Measurements from ENCODE around the gene NTNG1. TPM values are rescaled to one million over a fixed set of nuclear protein-coding genes. Genes with fewer than 3 reads are reported as not detected.

Gene NTNG1
- total and polyA plus RNA-seq, 2 of the 13 experiments (the other 11 are each of a cell fraction or from before 2014, with no cell fraction given) = not detected

DNA sequence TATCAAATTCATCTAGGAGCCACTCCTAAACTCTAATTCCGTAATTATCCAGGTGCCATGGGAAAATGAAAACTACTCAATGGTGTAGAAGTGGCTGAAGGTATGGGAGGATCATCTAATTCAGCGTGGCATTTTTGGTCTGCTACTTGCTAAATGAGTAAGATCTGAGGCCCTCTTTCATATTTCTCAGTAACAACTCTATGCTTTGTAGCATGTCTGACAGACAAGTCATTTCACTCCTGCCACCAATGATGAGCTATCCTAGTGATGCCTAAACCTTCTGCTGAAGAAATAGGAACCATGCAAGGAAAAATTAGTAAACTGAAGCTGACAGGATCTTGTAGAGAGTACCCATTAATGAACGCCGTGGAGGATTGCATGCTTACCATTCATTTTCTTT lies 145.3 kb downstream of the NTNG1 start (continued):
- TF ChIP-seq CHCHD3 (CRISPR knock-in tag; IDR thresholded peaks at IDR 0.05) (no peak), PHF8 (CRISPR knock-in tag; IDR thresholded peaks at IDR 0.05) (no peak), NFYC (CRISPR knock-in tag; IDR thresholded peaks at IDR 0.05) (no peak)

GRCh38 chr1:107291987-107292386 lies 151.1 kb downstream of the NTNG1 start:
- Histone ChIP-seq H3K36me3 (replicated peaks in 1 of 2; ENCODE audit: control insufficient read depth in 1 of 2, insufficient read depth in 2 of 2, low read length in 2 of 2) (no peaks in the 10 kb centered on the region), H3K4me3 (replicated peaks in 1 of 3; ENCODE audit: insufficient read depth in 1 of 3, low read depth in 2 of 3, low read length in 3 of 3) (no peak overlapping the region), H2AFZ (ENCODE audit: low read length) (no peak overlapping the region), H3K9me3 (ENCODE audit: low read length) (no peaks in the 10 kb centered on the region), H3K79me2 (ENCODE audit: insufficient read depth, low read length) (no peaks in the 10 kb centered on the region), H3K27me3 (ENCODE audit: control insufficient read depth in 1 of 2, insufficient read depth in 2 of 2, low read length in 2 of 2) (no peaks in the 10 kb centered on the region), H4K20me1 (ENCODE audit: insufficient read depth, low read length) (no peaks in the 10 kb centered on the region), H3K4me2 (ENCODE audit: low read depth, low read length) (no peak overlapping the region), H3K4me1 (ENCODE audit: insufficient read depth, low read length) (no peaks in the 10 kb centered on the region), H3K9ac (ENCODE audit: insufficient read depth, low read depth, low read length) (no peak overlapping the region), H3K27ac (ENCODE audit: extremely low read length, insufficient read depth, low read length) (no peak overlapping the region)
- in situ Hi-C loops (cut with HindIII; ENCODE audit: extremely low pct_ligation_motif_present, low pct_unique_long_range_greater_than_20kb) = no loop called here
- intact Hi-C loops (cut with micrococcal nuclease; ENCODE audit: unreplicated experiment) = no loop called here
- ATAC-seq = no peak
- CTCF ChIA-PET (ENCODE audit: low intra/inter-chr PET ratio, low total read pairs) = no interaction called here
- 72% methylated on average over 5 of the region's 5 CpGs for WGBS (ENCODE audit: low lambda C conversion rate)
- no TSS peak for BruUV-seq (replicated peaks)
- POLR2A ChIA-PET = no interaction called here
- FAIRE-seq = no peak
- no peak for DNase-seq (ENCODE audit: low spot score)
- TF ChIP-seq ZNF704 (CRISPR knock-in tag; IDR thresholded peaks at IDR 0.05; ENCODE audit: borderline replicate concordance) (no peak), ZFY (CRISPR knock-in tag; IDR thresholded peaks at IDR 0.05) (no peak), ZNF451 (CRISPR knock-in tag; IDR thresholded peaks at IDR 0.05) (no peak), ZNF496 (CRISPR knock-in tag; IDR thresholded peaks at IDR 0.05; ENCODE audit: insufficient replicate concordance) (no peak), MAF1 (CRISPR knock-in tag; IDR thresholded peaks at IDR 0.05; ENCODE audit: borderline replicate concordance) (no peak), RAD21 (CRISPR knock-in tag; IDR thresholded peaks at IDR 0.05) (no peak), ZNF318 (CRISPR knock-in tag; IDR thresholded peaks at IDR 0.05) (no peak), PHF8 (CRISPR knock-in tag; IDR thresholded peaks at IDR 0.05) (no peak), ZNF501 (CRISPR knock-in tag; IDR thresholded peaks at IDR 0.05) (no peak)
- TF ChIP-seq, protein P1, sequence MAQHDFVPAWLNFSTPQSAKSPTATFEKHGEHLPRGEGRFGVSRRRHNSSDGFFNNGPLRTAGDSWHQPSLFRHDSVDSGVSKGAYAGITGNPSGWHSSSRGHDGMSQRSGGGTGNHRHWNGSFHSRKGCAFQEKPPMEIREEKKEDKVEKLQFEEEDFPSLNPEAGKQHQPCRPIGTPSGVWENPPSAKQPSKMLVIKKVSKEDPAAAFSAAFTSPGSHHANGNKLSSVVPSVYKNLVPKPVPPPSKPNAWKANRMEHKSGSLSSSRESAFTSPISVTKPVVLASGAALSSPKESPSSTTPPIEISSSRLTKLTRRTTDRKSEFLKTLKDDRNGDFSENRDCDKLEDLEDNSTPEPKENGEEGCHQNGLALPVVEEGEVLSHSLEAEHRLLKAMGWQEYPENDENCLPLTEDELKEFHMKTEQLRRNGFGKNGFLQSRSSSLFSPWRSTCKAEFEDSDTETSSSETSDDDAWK (CRISPR knock-in tag; IDR thresholded peaks at IDR 0.05) = no peak
